GM12801 (cell line): ENCODE measurements around the gene CDR2L.

ENCODE experiments used
- TF ChIP-seq, protein P1 (sequence below): IDR thresholded peaks from one replicate; pipeline ENCODE4 v1.5.1; 2011; ENCODE audit warnings: control low read depth; ENCODE audit not compliant: insufficient read length; ENCODE audit errors: extremely low read depth

The CDR2L gene

GRCh38 chr17:75010683-75011400 lies 23.4 kb downstream of the CDR2L start:
- TF ChIP-seq, protein P1, sequence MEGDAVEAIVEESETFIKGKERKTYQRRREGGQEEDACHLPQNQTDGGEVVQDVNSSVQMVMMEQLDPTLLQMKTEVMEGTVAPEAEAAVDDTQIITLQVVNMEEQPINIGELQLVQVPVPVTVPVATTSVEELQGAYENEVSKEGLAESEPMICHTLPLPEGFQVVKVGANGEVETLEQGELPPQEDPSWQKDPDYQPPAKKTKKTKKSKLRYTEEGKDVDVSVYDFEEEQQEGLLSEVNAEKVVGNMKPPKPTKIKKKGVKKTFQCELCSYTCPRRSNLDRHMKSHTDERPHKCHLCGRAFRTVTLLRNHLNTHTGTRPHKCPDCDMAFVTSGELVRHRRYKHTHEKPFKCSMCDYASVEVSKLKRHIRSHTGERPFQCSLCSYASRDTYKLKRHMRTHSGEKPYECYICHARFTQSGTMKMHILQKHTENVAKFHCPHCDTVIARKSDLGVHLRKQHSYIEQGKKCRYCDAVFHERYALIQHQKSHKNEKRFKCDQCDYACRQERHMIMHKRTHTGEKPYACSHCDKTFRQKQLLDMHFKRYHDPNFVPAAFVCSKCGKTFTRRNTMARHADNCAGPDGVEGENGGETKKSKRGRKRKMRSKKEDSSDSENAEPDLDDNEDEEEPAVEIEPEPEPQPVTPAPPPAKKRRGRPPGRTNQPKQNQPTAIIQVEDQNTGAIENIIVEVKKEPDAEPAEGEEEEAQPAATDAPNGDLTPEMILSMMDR = no peak

DNA sequence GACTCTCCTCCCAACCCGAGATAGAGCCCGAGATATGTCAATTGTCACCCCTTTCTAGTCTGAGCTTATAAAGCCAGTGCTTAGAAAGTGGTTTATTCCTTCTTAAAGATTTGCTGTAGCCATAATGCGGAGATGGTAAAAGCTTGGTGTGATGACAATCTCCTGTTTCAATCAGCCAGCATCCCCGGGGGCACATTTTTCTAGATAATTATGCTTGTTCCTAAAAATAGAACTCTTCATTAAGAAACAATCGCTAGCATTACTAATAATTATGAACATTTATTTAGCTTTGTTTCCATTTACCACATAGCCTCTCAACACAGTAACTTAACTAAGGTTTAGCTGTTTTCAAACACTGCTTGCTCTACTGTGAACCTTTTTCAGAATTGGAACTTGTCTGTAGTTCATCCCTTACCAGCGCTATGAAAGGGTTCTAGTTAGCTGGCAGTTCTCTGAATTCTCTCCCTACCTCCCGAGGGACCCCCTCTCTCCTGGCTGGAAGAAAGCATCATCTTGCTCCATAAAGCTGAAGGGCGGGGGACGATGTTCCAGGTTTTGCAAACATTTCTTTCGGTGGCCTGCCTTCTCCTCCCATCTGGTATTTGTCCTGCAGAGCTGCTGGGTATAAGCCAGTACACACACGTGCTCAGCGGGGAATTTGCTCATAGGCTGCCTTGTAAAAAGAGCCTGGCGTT lies 24.1 kb downstream of the CDR2L start:
- TF ChIP-seq, protein P1 = no peak

- TF ChIP-seq, protein P1 = no peak
Observed at GRCh38 chr17:75012096-75012345, 24.6 kb downstream of the CDR2L start.

GRCh38 chr17:75012346-75013091 lies 25.1 kb downstream of the CDR2L start, which contains the start of gene MRPL58:
Gene MRPL58 (plus strand): TSS chr17:75012670. CDS start chr17:75012687, 17 bp downstream.
- TF ChIP-seq, protein P1 = no peak

GRCh38 chr17:75013092-75013559 lies 25.7 kb downstream of the CDR2L start:
- TF ChIP-seq, protein P1 = no peak

DNA sequence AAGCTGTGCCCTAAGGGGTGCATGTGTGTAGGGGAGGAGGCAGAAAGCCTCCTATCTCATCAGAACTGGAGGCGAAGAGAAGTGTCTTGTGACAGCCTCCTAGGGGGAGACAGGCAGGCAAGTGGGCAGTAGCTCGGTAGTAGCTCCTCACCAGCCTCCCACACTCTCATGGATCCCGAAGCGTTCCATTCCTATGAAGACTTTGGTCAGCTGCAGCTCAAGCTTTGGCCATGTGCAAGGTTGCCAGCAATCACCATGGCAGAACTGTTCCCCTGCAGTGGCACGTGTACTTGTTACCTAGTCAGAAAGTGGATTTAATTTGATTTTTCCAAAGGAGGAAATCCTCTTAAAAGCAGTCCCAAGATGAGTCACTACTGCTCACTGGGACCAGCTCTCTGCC lies 31.7 kb downstream of the CDR2L start:
- TF ChIP-seq, protein P1 = no peak

- TF ChIP-seq, protein P1 = no peak
Observed at GRCh38 chr17:75019710-75020109, 32.3 kb downstream of the CDR2L start.
